B cell (primary cell): ENCODE results near the gene CLK2. TPM values are rescaled to one million over a fixed set of nuclear protein-coding genes. Genes with fewer than 3 reads are reported as not detected.

Experiments
- ATAC-seq: fragments of 200-7000 bp; cut with Tn5 transposase; one replicate; pipeline ENCODE4 v1.10.0; 2021; ENCODE audit warnings: low read depth, mild to moderate bottlenecking, moderate number of reproducible peaks, moderate library complexity
- CTCF ChIA-PET: fragments of 350-600 bp; sonication (Branson Sonifier 250); formaldehyde crosslinking; loops from one replicate; lab custom pipeline; 2021; ENCODE audit warnings: antibody characterized with exemption, inconsistent platforms; lab: Charles Lee
- POLR2A ChIA-PET: fragments of 350-600 bp; sonication (Branson Sonifier 250); formaldehyde crosslinking; loops from one replicate; lab custom pipeline; 2021; ENCODE audit warnings: antibody characterized with exemption; lab: Charles Lee
- DNase-seq: peaks from one replicate; pipeline ENCODE4 v3.0.0; 2013
- H2AFZ ChIP-seq: 2 replicates; pipeline ENCODE4 v1.6.1; 2012; ENCODE audit warnings: mild to moderate bottlenecking, low read depth, low read length; ENCODE audit not compliant: insufficient read depth, poor library complexity, severe bottlenecking
- H3K27ac ChIP-seq, 2 donors: 1 replicate in 1 of 2; 2 replicates in 1 of 2; pipeline ENCODE4 v1.5.1; 2012 to 2013; ENCODE audit warnings: low read length in 2 of 2, mild to moderate bottlenecking in 2 of 2, moderate library complexity in 1 of 2
- H3K27me3 ChIP-seq, 4 experiments: fragments of 200-600 bp in 1 of 4; sonication (generic) in 1 of 4; replicated peaks in 1 of 4; 1 replicate in 2 of 4; 2 replicates in 2 of 4; pipeline versions ENCODE4 v1.6.1 to v1.7.0; 2013 to 2016; ENCODE audit warnings: low read length in 3 of 4, mild to moderate bottlenecking in 2 of 4, mixed read lengths in 1 of 4, moderate library complexity in 1 of 4; ENCODE audit not compliant: insufficient read depth in 4 of 4, control insufficient read depth in 3 of 4; ENCODE audit errors: control extremely low read depth in 1 of 4
- H3K36me3 ChIP-seq, 2 experiments: replicated peaks in 1 of 2; 1 replicate in 1 of 2; 2 replicates in 1 of 2; pipeline versions ENCODE4 v1.6.1 to v1.7.1; 2013; ENCODE audit warnings: low read length in 1 of 2; ENCODE audit not compliant: insufficient read depth in 2 of 2, control insufficient read depth in 1 of 2; ENCODE audit errors: control extremely low read depth in 1 of 2, extremely low read depth in 1 of 2
- H3K4me1 ChIP-seq, 2 donors: fragments of 200-600 bp in 1 of 2; sonication (generic) in 1 of 2; 1 replicate in 1 of 2; 2 replicates in 1 of 2; pipeline versions ENCODE4 v1.5.1 to v1.6.1; 2013 to 2017; ENCODE audit warnings: low read length in 2 of 2; ENCODE audit not compliant: control insufficient read depth in 2 of 2, insufficient read depth in 2 of 2
- H3K4me2 ChIP-seq: replicated peaks from 2 replicates; pipeline ENCODE3; 2012; ENCODE audit warnings: mild to moderate bottlenecking, low read depth, low read length; ENCODE audit not compliant: poor library complexity, severe bottlenecking
- H3K4me3 ChIP-seq, 5 experiments: fragments of 200-600 bp in 1 of 5; sonication (generic) in 1 of 5; 1 replicate in 3 of 5; 2 replicates in 2 of 5; pipeline versions ENCODE4 v1.5.1 to v1.7.0; 2011 to 2016; ENCODE audit warnings: low read length in 4 of 5, mild to moderate bottlenecking in 4 of 5, low read depth in 2 of 5, control low read depth in 1 of 5, moderate library complexity in 1 of 5; ENCODE audit not compliant: insufficient read depth in 1 of 5; ENCODE audit errors: control extremely low read depth in 1 of 5, extremely low read depth in 1 of 5
- H3K79me2 ChIP-seq: fragments of 200-600 bp; sonication (generic); one replicate; pipeline ENCODE4 v1.6.0; 2016; ENCODE audit warnings: low read length; ENCODE audit not compliant: control insufficient read depth, insufficient read depth
- H3K9ac ChIP-seq: fragments of 200-600 bp; sonication (generic); 2 replicates; pipeline ENCODE4 v1.6.1; 2017; ENCODE audit warnings: mild to moderate bottlenecking, low read length, moderate library complexity
- H3K9me3 ChIP-seq, 3 donors: one replicate each; pipeline versions ENCODE4 v1.6.1 to v1.7.1; 2013; ENCODE audit warnings: low read length in 2 of 3; ENCODE audit not compliant: control insufficient read depth in 2 of 3, insufficient read depth in 1 of 3; ENCODE audit errors: control extremely low read depth in 1 of 3
- H4K20me1 ChIP-seq: 2 replicates; pipeline ENCODE4 v1.6.0; 2012; ENCODE audit warnings: mild to moderate bottlenecking, low read length; ENCODE audit not compliant: insufficient read depth, control insufficient read depth, poor library complexity, severe bottlenecking
- H3K27ac Mint-ChIP-seq: one replicate; pipeline ENCODE4 v1.8.0; 2021; ENCODE audit warnings: mixed read lengths
- H3K27me3 Mint-ChIP-seq: one replicate; pipeline ENCODE4 v1.8.0; 2021; ENCODE audit warnings: mixed read lengths
- H3K4me1 Mint-ChIP-seq: one replicate; pipeline ENCODE4 v1.8.0; 2021; ENCODE audit warnings: mixed read lengths
- H3K4me3 Mint-ChIP-seq: one replicate; pipeline ENCODE4 v1.8.0; 2021; ENCODE audit warnings: mixed read lengths
- H3K9me3 Mint-ChIP-seq: one replicate; pipeline ENCODE4 v1.8.0; 2022; ENCODE audit warnings: mixed read lengths; ENCODE audit not compliant: insufficient read depth
- CTCF ChIP-seq: fragments of 200-600 bp; IDR thresholded peaks from one replicate; pipeline ENCODE4 v1.8.0; 2022; ENCODE audit warnings: antibody characterized with exemption, mild to moderate bottlenecking
- EZH2 ChIP-seq: IDR thresholded peaks from 2 replicates; pipeline ENCODE4 v1.6.1; 2012; ENCODE audit warnings: borderline replicate concordance, low read depth, mild to moderate bottlenecking, moderate library complexity, low read length; ENCODE audit not compliant: insufficient read depth, poor library complexity, severe bottlenecking
- WGBS: methylation state at CpG from one replicate; pipeline ENCODE4 v1.1.5; 2013; ENCODE audit warnings: missing lambda C conversion rate; ENCODE audit not compliant: insufficient coverage; 5-methylcytosine and 5-hydroxymethylcytosine counted together
- intact Hi-C: fragments of 100-400 bp; cut with micrococcal nuclease; formaldehyde crosslinking; loops from one replicate; pipeline ENCODE4 v1.10.0; 2022
- polyA plus RNA-seq: library from polyadenylated mRNA; depleted of rRNA; stranded (reverse); fragments of >200 nt; gene quantifications from 2 replicates; pipeline ENCODE4 v1.2.3, GENCODE V29; 2012
- total RNA-seq, 2 donors: library from RNA; stranded (reverse); fragments of 120-200 nt in 1 of 2; gene quantifications; 1 replicate in 1 of 2; 2 replicates in 1 of 2; pipeline versions ENCODE4 v1.2.3 to v1.2.4, GENCODE V29; 2013 to 2022

The CLK2 gene
- total and polyA plus RNA-seq, 2 donors (not counting 1 experiment from before 2014, with no cell fraction given), result 152 to 161 TPM

GRCh38 chr1:155300553-155301329, 27.4 kb upstream of the CLK2 start:
- DNase-seq, result no peak
- no peak overlapping the region for H3K27ac Mint-ChIP-seq
- Histone ChIP-seq H3K27me3 (peaks cover 0 to 8% (median 3%) of the 10 kb centered on the region in 4 experiments), H3K27ac (no peak overlapping the region), H3K79me2 (no peaks in the 10 kb centered on the region), H4K20me1 (no peaks in the 10 kb centered on the region), H3K9me3 (peaks cover 0 to 2% (median 0%) of the 10 kb centered on the region in 3 donors), H3K4me1 (peaks cover 0 to under 1% of the 10 kb centered on the region in 2 donors), H3K4me2 (no peak overlapping the region), H3K36me3 (no peaks in the 10 kb centered on the region), H3K4me3 (no peak overlapping the region), H2AFZ (no peak overlapping the region), H3K9ac (no peak overlapping the region)
- H3K4me1 Mint-ChIP-seq, result peaks cover 3% of the 10 kb centered on the region
- TF ChIP-seq CTCF (no peak), EZH2 (no peak)
- peaks cover 23% of the 10 kb centered on the region for H3K27me3 Mint-ChIP-seq
- ChIA-PET CTCF (interaction anchor here (1.5 kb wide), 1 partner anchor 22 kb away, joined by 4 read pairs; no protein-coding TSS in a partner anchor), POLR2A (no interaction called here)
- H3K4me3 Mint-ChIP-seq, result no peak overlapping the region
- intact Hi-C loops, result no loop called here
- no peaks in the 10 kb centered on the region for H3K9me3 Mint-ChIP-seq
- WGBS, result 90% methylated on average over 9 of the region's 9 CpGs
- no peak for ATAC-seq

GRCh38 chr1:155300024-155300423, 26.7 kb upstream of the CLK2 start:
- POLR2A ChIA-PET, result no interaction called here
- TF ChIP-seq EZH2, result no peak
- TF ChIP-seq CTCF, result no peak
- H3K9ac ChIP-seq, result no peak overlapping the region
- H3K4me1 ChIP-seq, result peaks cover 3 to 7% of the 10 kb centered on the region in 2 donors
- H3K27me3 ChIP-seq, result peaks cover 0 to 15% (median 10%) of the 10 kb centered on the region in 4 experiments
- peaks cover 26% of the 10 kb centered on the region for H3K27me3 Mint-ChIP-seq
- peaks cover 6% of the 10 kb centered on the region for H3K4me1 Mint-ChIP-seq
- intact Hi-C loops, result no loop called here
- CTCF ChIA-PET, result interaction anchor here (1.5 kb wide), 1 partner anchor 22 kb away, joined by 4 read pairs; no protein-coding TSS in a partner anchor
- H3K79me2 ChIP-seq, result no peaks in the 10 kb centered on the region
- H3K4me2 ChIP-seq, result no peak overlapping the region
- no peak for ATAC-seq
- H4K20me1 ChIP-seq, result no peaks in the 10 kb centered on the region
- no peaks in the 10 kb centered on the region for H3K9me3 Mint-ChIP-seq
- peaks cover 0 to 2% (median 0%) of the 10 kb centered on the region in 3 donors for H3K9me3 ChIP-seq
- H2AFZ ChIP-seq, result no peak overlapping the region
- no peak overlapping the region for H3K4me3 Mint-ChIP-seq
- H3K36me3 ChIP-seq, result no peaks in the 10 kb centered on the region
- H3K27ac Mint-ChIP-seq, result no peak overlapping the region
- no peak for DNase-seq
- no peak overlapping the region for H3K27ac ChIP-seq
- WGBS, result 98% methylated on average over 6 of the region's 8 CpGs
- no peak overlapping the region for H3K4me3 ChIP-seq
